ENCODE data around the gene MATN3.
"Not testable (repeated sequence)": the region's sequence is repeated elsewhere in the genome, so short reads cannot be mapped to it uniquely, and the experiment has no call there.

MATN3 gene

GRCh38 chr2:20012282-20013125, at the start of gene MATN3:
MATN3 (minus strand) TSS chr2:20012668; CDS start chr2:20012631, 37 bp downstream.
- no peak for DNase-seq (ENCODE audit: low read depth in 3 of 3)

- DNase-seq (ENCODE audit: low read depth in 3 of 3): no peak
Observed at GRCh38 chr2:20061940-20062339, 49.5 kb upstream of the MATN3 start.

- no peak for DNase-seq (ENCODE audit: low read depth in 3 of 3)
Observed at GRCh38 chr2:20061476-20061875, 49.0 kb upstream of the MATN3 start.

- no peak for DNase-seq (ENCODE audit: low read depth in 3 of 3)
Observed at GRCh38 chr2:20060106-20060505, 47.6 kb upstream of the MATN3 start.

GRCh38 chr2:20057268-20057667, 44.8 kb upstream of the MATN3 start:
- DNase-seq (ENCODE audit: low read depth in 3 of 3): no peak

GRCh38 chr2:20054931-20055330, 42.5 kb upstream of the MATN3 start:
- DNase-seq (ENCODE audit: low read depth in 3 of 3): no peak

GRCh38 chr2:20054119-20054518, 41.7 kb upstream of the MATN3 start:
- DNase-seq (ENCODE audit: low read depth in 3 of 3): no peak

- DNase-seq (ENCODE audit: low read depth in 3 of 3): no peak
Observed at GRCh38 chr2:20052861-20053281, 40.4 kb upstream of the MATN3 start.

- DNase-seq (ENCODE audit: low read depth in 3 of 3): no peak
Observed at GRCh38 chr2:20052229-20052851, 39.9 kb upstream of the MATN3 start.

GRCh38 chr2:20051532-20052228, 39.2 kb upstream of the MATN3 start, which contains the start of gene LAPTM4A:
LAPTM4A (minus strand) TSS chr2:20051628; CDS start chr2:20051520, 108 bp downstream.
- peak; percentile 90 to 97 (median 95) for DNase-seq (ENCODE audit: low read depth in 3 of 3)

GRCh38 chr2:20050646-20051531, 38.4 kb upstream of the MATN3 start:
- DNase-seq (ENCODE audit: low read depth in 3 of 3): no peak

GRCh38 chr2:20050104-20050645, 37.7 kb upstream of the MATN3 start:
- DNase-seq (ENCODE audit: low read depth in 3 of 3): peak in 1 of 3 experiments; percentile 19

GRCh38 chr2:20049637-20050036, 37.2 kb upstream of the MATN3 start:
- DNase-seq (ENCODE audit: low read depth in 3 of 3): no peak

GRCh38 chr2:20048488-20049448, 36.3 kb upstream of the MATN3 start:
- DNase-seq (ENCODE audit: low read depth in 3 of 3): no peak

- not testable (repeated sequence) for DNase-seq (ENCODE audit: low read depth in 3 of 3)
Observed at GRCh38 chr2:20045712-20046292, 33.3 kb upstream of the MATN3 start.

- no peak for DNase-seq (ENCODE audit: low read depth in 3 of 3)
Observed at GRCh38 chr2:20044778-20045177, 32.3 kb upstream of the MATN3 start.

- DNase-seq (ENCODE audit: low read depth in 3 of 3): no peak
Observed at GRCh38 chr2:20042531-20042930, 30.1 kb upstream of the MATN3 start.

- DNase-seq (ENCODE audit: low read depth in 3 of 3): no peak
Observed at GRCh38 chr2:20040489-20041172, 28.2 kb upstream of the MATN3 start.

- no peak for DNase-seq (ENCODE audit: low read depth in 3 of 3)
Observed at GRCh38 chr2:20037660-20038059, 25.2 kb upstream of the MATN3 start.
